GM23248 (cell line): ENCODE results near the gene PJVK. TPM values are rescaled to one million over a fixed set of nuclear protein-coding genes. Genes with fewer than 3 reads are reported as not detected.
A peak's percentile ranks its signal among the peaks of the same experiment; 100 is the strongest.

Source experiments
- DNase-seq: peaks from one replicate; pipeline ENCODE4 v3.0.0-alpha.2; 2015
- H2AFZ ChIP-seq: fragments of 200-600 bp; sonication (generic); 2 replicates; pipeline ENCODE4 v1.6.1; 2016; ENCODE audit warnings: antibody characterized with exemption
- H3F3A ChIP-seq: fragments of 200-600 bp; sonication (generic); 2 replicates; pipeline ENCODE4 v1.6.1; 2016; ENCODE audit warnings: mild to moderate bottlenecking, antibody characterized with exemption, mixed run types; ENCODE audit not compliant: insufficient read depth
- H3K27ac ChIP-seq: fragments of 200-600 bp; sonication (generic); 2 replicates; pipeline ENCODE4 v1.5.1; 2016; ENCODE audit warnings: mild to moderate bottlenecking
- H3K27me3 ChIP-seq: fragments of 200-600 bp; sonication (generic); replicated peaks from 2 replicates; pipeline ENCODE4 v1.6.1; 2016; ENCODE audit warnings: mild to moderate bottlenecking; ENCODE audit not compliant: insufficient read depth
- H3K36me3 ChIP-seq: fragments of 200-600 bp; sonication (generic); 2 replicates; pipeline ENCODE4 v1.6.1; 2016; ENCODE audit warnings: low read depth, mild to moderate bottlenecking
- H3K4me1 ChIP-seq: fragments of 200-600 bp; sonication (generic); 2 replicates; pipeline ENCODE4 v1.6.1; 2016; ENCODE audit warnings: mild to moderate bottlenecking; ENCODE audit not compliant: insufficient read depth
- H3K4me2 ChIP-seq: fragments of 200-600 bp; sonication (generic); one replicate; pipeline ENCODE4 v1.6.1; 2016; ENCODE audit warnings: mild to moderate bottlenecking; ENCODE audit not compliant: unreplicated experiment
- H3K4me3 ChIP-seq: fragments of 200-600 bp; sonication (generic); 2 replicates; pipeline ENCODE4 v1.5.1; 2016; ENCODE audit warnings: mild to moderate bottlenecking
- H3K79me2 ChIP-seq: fragments of 200-600 bp; sonication (generic); 2 replicates; pipeline ENCODE4 v1.6.1; 2016; ENCODE audit warnings: mild to moderate bottlenecking; ENCODE audit not compliant: insufficient read depth
- H3K9ac ChIP-seq: fragments of 200-600 bp; sonication (generic); 2 replicates; pipeline ENCODE4 v1.6.1; 2016; ENCODE audit warnings: mild to moderate bottlenecking
- H3K9me2 ChIP-seq: fragments of 200-600 bp; sonication (generic); 2 replicates; pipeline ENCODE4 v1.6.1; 2016; ENCODE audit warnings: mixed run types, mild to moderate bottlenecking, moderate library complexity; ENCODE audit not compliant: insufficient read depth
- H3K9me3 ChIP-seq: fragments of 200-600 bp; sonication (generic); one replicate; pipeline ENCODE4 v1.6.1; 2017; ENCODE audit warnings: low read depth
- H4K20me1 ChIP-seq: fragments of 200-600 bp; sonication (generic); 2 replicates; pipeline ENCODE4 v1.6.0; 2016; ENCODE audit not compliant: insufficient read depth
- EZH2 ChIP-seq: fragments of 200-600 bp; sonication (generic); IDR thresholded peaks from 2 replicates; pipeline ENCODE4 v1.6.1; 2018; ENCODE audit warnings: antibody characterized with exemption, mild to moderate bottlenecking; ENCODE audit not compliant: insufficient read depth, poor library complexity, severe bottlenecking
- EZH2phosphoT487 ChIP-seq: fragments of 200-600 bp; sonication (generic); IDR thresholded peaks from 2 replicates; pipeline ENCODE4 v1.6.1; 2018; ENCODE audit warnings: antibody characterized with exemption, moderate library complexity, mild to moderate bottlenecking, low read depth; ENCODE audit not compliant: insufficient read depth
- WGBS, 2 experiments: methylation state at CpG; one replicate each; pipeline ENCODE4 v1.1.6; 2015 to 2017; ENCODE audit warnings: low lambda C conversion rate in 2 of 2, low coverage in 1 of 2; ENCODE audit errors: missing lambda C conversion rate in 2 of 2; 5-methylcytosine and 5-hydroxymethylcytosine counted together
- in situ Hi-C: fragments of 300-500 bp; cut with MboI; formaldehyde crosslinking; loops from 2 replicates; pipeline ENCODE4 v1.15.0; 2020
- polyA plus RNA-seq: library from polyadenylated mRNA; unstranded; fragments of >200 nt; fragmentation: Nextera tagmentation; extraction: Ambion mirVana; gene quantifications from 2 replicates; pipeline ENCODE4 v1.2.1, GENCODE V29; 2016
- total RNA-seq: library from RNA; depleted of rRNA; stranded (reverse); fragments of >200 nt; shearing (Covaris generic); gene quantifications from 2 replicates; pipeline ENCODE4 v1.2.3, GENCODE V29; 2014

The PJVK gene
- total and polyA plus RNA-seq, 2 experiments from 2014 or later: 0.97 to 1.6 TPM

- Histone ChIP-seq H3K9ac (no peak overlapping the region), H3K79me2 (peaks cover 89% of the 10 kb centered on the region), H3K27me3 (no peaks in the 10 kb centered on the region), H3F3A (peaks cover 5% of the 10 kb centered on the region), H3K9me3 (no peaks in the 10 kb centered on the region), H3K9me2 (no peaks in the 10 kb centered on the region), H3K36me3 (no peaks in the 10 kb centered on the region), H2AFZ (no peak overlapping the region), H4K20me1 (peaks cover 3% of the 10 kb centered on the region; the same call in 1 of the 2 replicates), H3K27ac (0 out of 2 replicates have a peak overlapping the region, but pooled peaks have one; percentile 1), H3K4me1 (peaks cover 36% of the 10 kb centered on the region), H3K4me2 (peak overlapping the region; percentile 12), H3K4me3 (no peak overlapping the region)
- WGBS, 2 experiments: 40 to 46% methylated on average over 6 of the region's 6 CpGs
- DNase-seq: peak; percentile 63
- in situ Hi-C loops: no loop called here
- no peak for TF ChIP-seq EZH2phosphoT487
- no peak for TF ChIP-seq EZH2
Measured at GRCh38 chr2:178484245-178485041, 33.3 kb downstream of the PJVK start.

- peaks cover 3% of the 10 kb centered on the region; the same call in 1 of the 2 replicates for H4K20me1 ChIP-seq
- H3K79me2 ChIP-seq: peaks cover 98% of the 10 kb centered on the region
- WGBS, 2 experiments: 14 to 17% methylated on average over 3 of the region's 3 CpGs
- H3F3A ChIP-seq: no peaks in the 10 kb centered on the region
- peaks cover 31% of the 10 kb centered on the region for H3K4me1 ChIP-seq
- no peak overlapping the region for H3K4me3 ChIP-seq
- no peak overlapping the region for H3K27ac ChIP-seq
- H3K9ac ChIP-seq: no peak overlapping the region
- TF ChIP-seq EZH2phosphoT487 (no peak), EZH2 (no peak)
- no peaks in the 10 kb centered on the region for H3K9me3 ChIP-seq
- no peaks in the 10 kb centered on the region for H3K27me3 ChIP-seq
- DNase-seq: peak; percentile 3
- H2AFZ ChIP-seq: no peak overlapping the region
- no peaks in the 10 kb centered on the region for H3K36me3 ChIP-seq
- in situ Hi-C loops: no loop called here
- no peak overlapping the region for H3K4me2 ChIP-seq
- H3K9me2 ChIP-seq: no peaks in the 10 kb centered on the region
Measured at GRCh38 chr2:178485356-178485755, 34.2 kb downstream of the PJVK start.

GRCh38 chr2:178491612-178492011 is 40.4 kb downstream of the PJVK start:
- TF ChIP-seq EZH2 (no peak), EZH2phosphoT487 (no peak)
- no peak overlapping the region for H3K4me3 ChIP-seq
- H3K4me2 ChIP-seq: no peak overlapping the region
- no peaks in the 10 kb centered on the region for H3F3A ChIP-seq
- H3K36me3 ChIP-seq: peaks cover 50% of the 10 kb centered on the region
- no peaks in the 10 kb centered on the region; the same call in 1 of the 2 replicates for H3K4me1 ChIP-seq
- no peaks in the 10 kb centered on the region for H3K9me3 ChIP-seq
- peaks cover 55% of the 10 kb centered on the region for H3K79me2 ChIP-seq
- H3K27me3 ChIP-seq: no peaks in the 10 kb centered on the region
- no peak overlapping the region for H3K27ac ChIP-seq
- H3K9me2 ChIP-seq: no peaks in the 10 kb centered on the region
- WGBS, 2 experiments: 82 to 84% methylated on average over 6 of the region's 6 CpGs
- H2AFZ ChIP-seq: no peak overlapping the region
- in situ Hi-C loops: no loop called here
- no peaks in the 10 kb centered on the region for H4K20me1 ChIP-seq
- no peak overlapping the region for H3K9ac ChIP-seq
- DNase-seq: no peak

GRCh38 chr2:178496049-178496448 is 44.9 kb downstream of the PJVK start:
- Histone ChIP-seq H3K9me2 (no peaks in the 10 kb centered on the region), H3K27me3 (no peaks in the 10 kb centered on the region), H2AFZ (no peak overlapping the region), H3K9ac (no peak overlapping the region), H3F3A (no peaks in the 10 kb centered on the region), H4K20me1 (no peaks in the 10 kb centered on the region), H3K4me3 (no peak overlapping the region), H3K4me2 (no peak overlapping the region), H3K27ac (no peak overlapping the region), H3K4me1 (no peaks in the 10 kb centered on the region), H3K79me2 (peaks cover 11% of the 10 kb centered on the region; the same call in 1 of the 2 replicates), H3K36me3 (peaks cover 69% of the 10 kb centered on the region), H3K9me3 (no peaks in the 10 kb centered on the region)
- in situ Hi-C loops: no loop called here
- no peak for DNase-seq
- WGBS, 2 experiments: 93 to 95% methylated on average over 4 of the region's 4 CpGs
- TF ChIP-seq EZH2phosphoT487 (no peak), EZH2 (no peak)

GRCh38 chr2:178498137-178498536 is 47.0 kb downstream of the PJVK start:
- Histone ChIP-seq H4K20me1 (no peaks in the 10 kb centered on the region), H3K9ac (no peak overlapping the region), H3K9me2 (no peaks in the 10 kb centered on the region), H3K27me3 (no peaks in the 10 kb centered on the region), H3K4me2 (no peak overlapping the region), H3K79me2 (0 out of 2 replicates have a peak, but pooled peaks cover 7% of the 10 kb centered on the region), H2AFZ (no peak overlapping the region), H3K4me3 (no peak overlapping the region), H3K9me3 (no peaks in the 10 kb centered on the region), H3K36me3 (peaks cover 75% of the 10 kb centered on the region), H3K4me1 (no peaks in the 10 kb centered on the region), H3F3A (no peaks in the 10 kb centered on the region), H3K27ac (no peak overlapping the region)
- no peak for TF ChIP-seq EZH2
- TF ChIP-seq EZH2phosphoT487: no peak
- no peak for DNase-seq
- in situ Hi-C loops: no loop called here
